Measurements from ENCODE around the gene DDX17.

DNA sequence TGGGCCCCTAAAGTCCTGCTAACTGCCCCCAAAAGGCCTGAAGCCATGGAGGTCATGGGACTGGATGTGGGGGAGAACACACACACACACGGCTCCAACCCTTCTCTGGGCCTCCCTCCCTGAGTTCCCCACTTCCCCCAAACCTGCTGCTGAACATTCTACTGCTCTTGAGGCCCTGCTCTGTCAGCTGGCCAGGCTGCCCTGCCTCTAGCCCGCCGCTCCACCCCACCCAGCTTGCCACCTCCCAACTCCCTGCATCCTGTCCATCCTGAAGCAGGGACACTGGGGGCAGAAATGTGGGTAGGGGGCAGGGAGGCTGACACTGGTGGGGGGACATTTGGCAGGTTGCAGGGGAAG lies 52.1 kb downstream of the DDX17 start:
- no peak for TF ChIP-seq GATA3 (IDR thresholded peaks at IDR 0.05; ENCODE audit: low read depth, low read length)
- no peak for TF ChIP-seq GATA2 (IDR thresholded peaks at IDR 0.05; ENCODE audit: low read depth, low read length)

All from SH-SY5Y (cell line).